Measurements from ENCODE around the gene VTI1A. TPM values are rescaled to one million over a fixed set of nuclear protein-coding genes. Genes with fewer than 3 reads are reported as not detected.

VTI1A gene
- total RNA-seq, 4 donors from 2014 or later = 49.3 to 84.5 (median 61.2) TPM

- no peak for TF ChIP-seq CTCF (IDR thresholded peaks at IDR 0.05)
- no peak for TF ChIP-seq POLR2A (IDR thresholded peaks at IDR 0.05)
- Histone ChIP-seq H3K27ac (no peak overlapping the region), H3K27me3 (no peaks in the 10 kb centered on the region), H3K4me3 (replicated peaks in 1 of 3) (no peak overlapping the region), H3K36me3 (no peaks in the 10 kb centered on the region), H3K9me3 (no peaks in the 10 kb centered on the region), H3K4me1 (no peaks in the 10 kb centered on the region)
- intact Hi-C loops (cut with DNase I) = no loop called here
- no peak for DNase-seq
- WGBS, 2 donors = 94 to 98% methylated on average over 2 of the region's 2 CpGs
Observed at GRCh38 chr10:112557197-112557596, 110.2 kb downstream of the VTI1A start.

GRCh38 chr10:112558476-112559142 lies 111.6 kb downstream of the VTI1A start:
- intact Hi-C loops (cut with DNase I) = no loop called here
- Histone ChIP-seq H3K4me3 (replicated peaks in 1 of 3) (no peak overlapping the region), H3K36me3 (no peaks in the 10 kb centered on the region), H3K4me1 (no peaks in the 10 kb centered on the region), H3K9me3 (no peaks in the 10 kb centered on the region), H3K27ac (no peak overlapping the region), H3K27me3 (no peaks in the 10 kb centered on the region)
- 85 to 89% methylated on average over 4 of the region's 4 CpGs for WGBS, 2 donors
- TF ChIP-seq POLR2A (IDR thresholded peaks at IDR 0.05) (no peak), CTCF (IDR thresholded peaks at IDR 0.05) (no peak)
- DNase-seq = no peak

GRCh38 chr10:112559349-112559748 lies 112.3 kb downstream of the VTI1A start:
- H3K27me3 ChIP-seq = no peaks in the 10 kb centered on the region
- no peaks in the 10 kb centered on the region for H3K9me3 ChIP-seq
- H3K4me3 ChIP-seq (replicated peaks in 1 of 3) = no peak overlapping the region
- WGBS, 2 donors = 92 to 95% methylated on average over 4 of the region's 4 CpGs
- no peaks in the 10 kb centered on the region for H3K36me3 ChIP-seq
- DNase-seq = no peak
- TF ChIP-seq CTCF (IDR thresholded peaks at IDR 0.05) = no peak
- TF ChIP-seq POLR2A (IDR thresholded peaks at IDR 0.05) = no peak
- H3K27ac ChIP-seq = no peak overlapping the region
- intact Hi-C loops (cut with DNase I) = no loop called here
- no peaks in the 10 kb centered on the region for H3K4me1 ChIP-seq

GRCh38 chr10:112562122-112562521 lies 115.1 kb downstream of the VTI1A start:
- Histone ChIP-seq H3K4me3 (replicated peaks in 1 of 3) (no peak overlapping the region), H3K27me3 (no peaks in the 10 kb centered on the region), H3K9me3 (no peaks in the 10 kb centered on the region), H3K36me3 (no peaks in the 10 kb centered on the region), H3K27ac (no peak overlapping the region), H3K4me1 (no peaks in the 10 kb centered on the region)
- intact Hi-C loops (cut with DNase I) = loop anchor here (10.0 kb wide), 1 partner anchor 823 kb away; no protein-coding TSS in a partner anchor
- DNase-seq = no peak
- 92 to 94% methylated on average over 3 of the region's 3 CpGs for WGBS, 2 donors
- TF ChIP-seq CTCF (IDR thresholded peaks at IDR 0.05) (no peak), POLR2A (IDR thresholded peaks at IDR 0.05) (no peak)

- Histone ChIP-seq H3K27ac (no peak overlapping the region), H3K9me3 (no peaks in the 10 kb centered on the region), H3K4me3 (replicated peaks in 1 of 3) (no peak overlapping the region), H3K4me1 (no peaks in the 10 kb centered on the region), H3K36me3 (no peaks in the 10 kb centered on the region), H3K27me3 (no peaks in the 10 kb centered on the region)
- TF ChIP-seq POLR2A (IDR thresholded peaks at IDR 0.05) = no peak
- no peak for TF ChIP-seq CTCF (IDR thresholded peaks at IDR 0.05)
- intact Hi-C loops (cut with DNase I) = loop anchor here (10.0 kb wide), 1 partner anchor 822 kb away; no protein-coding TSS in a partner anchor
- no peak for DNase-seq
- WGBS, 2 donors = 89 to 90% methylated on average over 16 of the region's 16 CpGs
Observed at GRCh38 chr10:112562809-112563663, 116.0 kb downstream of the VTI1A start.

All from thyroid gland (tissue), 4 donors.